Suppressor macrophage (primary cell): ENCODE data around the gene EPB41L3.

Experiments used
- DNase-seq, 4 experiments: peaks; one replicate each; pipeline ENCODE4 v3.0.0-alpha.2; 2020 to 2022
- total RNA-seq, 17 experiments: gene quantifications; one replicate each; lab custom pipeline; 2026; ENCODE audit warnings: mixed read lengths in 6 of 17, inconsistent platforms in 3 of 17; lab: John Stamatoyannopoulos, UW

Gene EPB41L3
- 154 to 309 (median 210) reads per million in 17 experiments for total RNA-seq

GRCh38 chr18:5543773-5544389, at the start of gene EPB41L3:
Gene EPB41L3, minus strand, starts transcription at chr18:5543997. Its CDS starts 54,814 bp downstream, at chr18:5489183.
- peak; percentile 81 to 92 (median 86) for DNase-seq

GRCh38 chr18:5588529-5588928, 44.7 kb upstream of the EPB41L3 start:
- no peak for DNase-seq

- DNase-seq: no peak
Measured at GRCh38 chr18:5585653-5586052, 41.9 kb upstream of the EPB41L3 start.

- peak; percentile 17 to 69 (median 48) for DNase-seq
Measured at GRCh38 chr18:5584746-5585417, 41.1 kb upstream of the EPB41L3 start.

- peak; percentile 72 to 95 (median 82) for DNase-seq
Measured at GRCh38 chr18:5582849-5583681, 39.3 kb upstream of the EPB41L3 start.

GRCh38 chr18:5582076-5582475, 38.3 kb upstream of the EPB41L3 start:
- DNase-seq: no peak

- peak; percentile 53 to 86 (median 68) for DNase-seq
Measured at GRCh38 chr18:5574843-5575242, 31.0 kb upstream of the EPB41L3 start.

GRCh38 chr18:5571666-5572065, 27.9 kb upstream of the EPB41L3 start:
- DNase-seq: no peak

- peak; percentile 8 to 55 (median 40) for DNase-seq
Measured at GRCh38 chr18:5570613-5571012, 26.8 kb upstream of the EPB41L3 start.

GRCh38 chr18:5568416-5568815, 24.6 kb upstream of the EPB41L3 start:
- peak in 1 of 4 experiments; percentile 5 for DNase-seq

GRCh38 chr18:5558851-5559250, 15.1 kb upstream of the EPB41L3 start:
- DNase-seq: no peak

- DNase-seq: peak in 2 of 4 experiments; percentile 14 to 22
Measured at GRCh38 chr18:5556310-5556974, 12.6 kb upstream of the EPB41L3 start.

GRCh38 chr18:5554629-5555028, 10.8 kb upstream of the EPB41L3 start:
- DNase-seq: no peak

GRCh38 chr18:5546660-5547059, 2.9 kb upstream of the EPB41L3 start:
- DNase-seq: peak; percentile 68 to 84 (median 75)

GRCh38 chr18:5543036-5543680, 639 bp downstream of the EPB41L3 start:
- DNase-seq: peak; percentile 38 to 74 (median 58)

- DNase-seq: peak; percentile 60 to 78 (median 74)
Measured at GRCh38 chr18:5542515-5543035, 1.2 kb downstream of the EPB41L3 start.

GRCh38 chr18:5541644-5542043, 2.2 kb downstream of the EPB41L3 start:
- no peak for DNase-seq

- peak; percentile 27 to 74 (median 54) for DNase-seq
Measured at GRCh38 chr18:5539391-5539790, 4.4 kb downstream of the EPB41L3 start.

- DNase-seq: no peak
Measured at GRCh38 chr18:5538544-5538943, 5.3 kb downstream of the EPB41L3 start.

- no peak for DNase-seq
Measured at GRCh38 chr18:5537860-5538259, 5.9 kb downstream of the EPB41L3 start.

GRCh38 chr18:5534845-5535244, 9.0 kb downstream of the EPB41L3 start:
- no peak for DNase-seq

- no peak for DNase-seq
Measured at GRCh38 chr18:5532066-5532465, 11.7 kb downstream of the EPB41L3 start.
